Measurements from ENCODE around the gene NR5A1.

NR5A1 gene

DNA sequence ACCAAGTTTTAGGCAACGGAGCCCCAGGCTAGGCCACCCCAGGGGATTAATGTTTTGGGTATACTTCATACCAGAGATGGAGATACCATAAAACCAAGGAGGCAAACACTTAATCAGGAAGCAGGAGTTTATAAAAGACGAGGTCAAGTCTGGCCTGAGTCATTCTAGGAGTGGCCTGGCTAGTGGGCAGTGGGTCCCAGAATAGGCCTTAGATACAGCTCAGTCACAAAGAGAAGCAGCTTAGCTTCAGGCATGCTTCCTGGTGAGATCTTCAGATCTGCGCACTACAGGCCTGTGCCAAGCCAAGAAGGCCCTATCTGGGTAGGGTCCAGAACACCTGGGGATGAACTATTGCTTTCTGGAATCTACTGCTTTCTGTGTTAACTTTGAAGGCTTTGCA lies 20.6 kb upstream of the NR5A1 start:
- H3K9me3 ChIP-seq (replicated peaks; ENCODE audit: insufficient read depth, low read length), result no peaks in the 10 kb centered on the region
- H3K9ac ChIP-seq (ENCODE audit: low read length), result no peak overlapping the region
- H4K20me1 ChIP-seq (ENCODE audit: insufficient read depth, low read length), result no peaks in the 10 kb centered on the region
- no peak overlapping the region for H3K27ac ChIP-seq (ENCODE audit: low read length)
- H3K27me3 ChIP-seq (replicated peaks; ENCODE audit: insufficient read depth, low read length), result no peaks in the 10 kb centered on the region
- H3K4me2 ChIP-seq (ENCODE audit: low read depth, low read length), result no peak overlapping the region
- no peak for DNase-seq
- H2AFZ ChIP-seq (ENCODE audit: low read length), result no peak overlapping the region
- TF ChIP-seq, protein P1, sequence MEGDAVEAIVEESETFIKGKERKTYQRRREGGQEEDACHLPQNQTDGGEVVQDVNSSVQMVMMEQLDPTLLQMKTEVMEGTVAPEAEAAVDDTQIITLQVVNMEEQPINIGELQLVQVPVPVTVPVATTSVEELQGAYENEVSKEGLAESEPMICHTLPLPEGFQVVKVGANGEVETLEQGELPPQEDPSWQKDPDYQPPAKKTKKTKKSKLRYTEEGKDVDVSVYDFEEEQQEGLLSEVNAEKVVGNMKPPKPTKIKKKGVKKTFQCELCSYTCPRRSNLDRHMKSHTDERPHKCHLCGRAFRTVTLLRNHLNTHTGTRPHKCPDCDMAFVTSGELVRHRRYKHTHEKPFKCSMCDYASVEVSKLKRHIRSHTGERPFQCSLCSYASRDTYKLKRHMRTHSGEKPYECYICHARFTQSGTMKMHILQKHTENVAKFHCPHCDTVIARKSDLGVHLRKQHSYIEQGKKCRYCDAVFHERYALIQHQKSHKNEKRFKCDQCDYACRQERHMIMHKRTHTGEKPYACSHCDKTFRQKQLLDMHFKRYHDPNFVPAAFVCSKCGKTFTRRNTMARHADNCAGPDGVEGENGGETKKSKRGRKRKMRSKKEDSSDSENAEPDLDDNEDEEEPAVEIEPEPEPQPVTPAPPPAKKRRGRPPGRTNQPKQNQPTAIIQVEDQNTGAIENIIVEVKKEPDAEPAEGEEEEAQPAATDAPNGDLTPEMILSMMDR (IDR thresholded peaks at IDR 0.05; ENCODE audit: low read length), result no peak
- no peak for TF ChIP-seq EZH2 (optimal IDR thresholded peaks at IDR 0.05; ENCODE audit: low read depth, low read length)
- TF ChIP-seq EZH2phosphoT487 (IDR thresholded peaks at IDR 0.05; ENCODE audit: low read length), result no peak
- H3F3A ChIP-seq (ENCODE audit: insufficient read depth, low read length), result no peaks in the 10 kb centered on the region
- H3K4me3 ChIP-seq (ENCODE audit: low read length), result no peak overlapping the region
- H3K4me1 ChIP-seq (ENCODE audit: low read length), result no peaks in the 10 kb centered on the region
- H3K36me3 ChIP-seq (replicated peaks; ENCODE audit: insufficient read depth, low read length), result no peaks in the 10 kb centered on the region
- no peaks in the 10 kb centered on the region for H3K79me2 ChIP-seq (ENCODE audit: low read length)
- H3K9me2 ChIP-seq (replicated peaks; ENCODE audit: insufficient read depth, low read length), result no peaks in the 10 kb centered on the region

DNA sequence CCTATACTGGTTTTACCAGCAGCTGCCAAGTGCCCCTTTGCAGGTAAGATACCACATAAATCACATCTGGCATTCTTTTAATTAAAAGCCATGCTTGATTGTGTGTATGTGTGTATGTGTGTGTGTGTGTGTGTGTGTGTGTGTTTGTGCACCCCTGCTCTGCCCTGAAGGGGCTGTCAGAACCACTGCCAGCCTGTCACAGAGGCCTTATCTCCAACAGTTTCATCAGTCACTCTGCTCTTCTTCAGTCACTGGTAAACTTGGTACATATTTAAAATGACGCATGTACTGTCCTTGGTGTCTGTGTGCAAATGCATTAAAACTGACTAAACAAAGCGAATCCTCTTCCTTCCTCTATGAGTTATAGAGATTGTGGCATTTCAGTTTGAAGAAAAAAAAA lies 19.0 kb upstream of the NR5A1 start:
- Histone ChIP-seq H3K4me2 (ENCODE audit: low read depth, low read length) (no peak overlapping the region), H3K9me3 (replicated peaks; ENCODE audit: insufficient read depth, low read length) (no peaks in the 10 kb centered on the region), H3K4me3 (ENCODE audit: low read length) (no peak overlapping the region), H3K4me1 (ENCODE audit: low read length) (no peaks in the 10 kb centered on the region), H3K27me3 (replicated peaks; ENCODE audit: insufficient read depth, low read length) (no peaks in the 10 kb centered on the region), H3F3A (ENCODE audit: insufficient read depth, low read length) (no peaks in the 10 kb centered on the region), H3K9ac (ENCODE audit: low read length) (no peak overlapping the region), H3K27ac (ENCODE audit: low read length) (no peak overlapping the region), H2AFZ (ENCODE audit: low read length) (no peak overlapping the region), H4K20me1 (ENCODE audit: insufficient read depth, low read length) (no peaks in the 10 kb centered on the region), H3K36me3 (replicated peaks; ENCODE audit: insufficient read depth, low read length) (no peaks in the 10 kb centered on the region), H3K9me2 (replicated peaks; ENCODE audit: insufficient read depth, low read length) (no peaks in the 10 kb centered on the region), H3K79me2 (ENCODE audit: low read length) (no peaks in the 10 kb centered on the region)
- DNase-seq, result no peak
- TF ChIP-seq EZH2phosphoT487 (IDR thresholded peaks at IDR 0.05; ENCODE audit: low read length) (no peak), EZH2 (optimal IDR thresholded peaks at IDR 0.05; ENCODE audit: low read depth, low read length) (no peak)
- TF ChIP-seq, protein P1 (IDR thresholded peaks at IDR 0.05; ENCODE audit: low read length), result no peak

DNA sequence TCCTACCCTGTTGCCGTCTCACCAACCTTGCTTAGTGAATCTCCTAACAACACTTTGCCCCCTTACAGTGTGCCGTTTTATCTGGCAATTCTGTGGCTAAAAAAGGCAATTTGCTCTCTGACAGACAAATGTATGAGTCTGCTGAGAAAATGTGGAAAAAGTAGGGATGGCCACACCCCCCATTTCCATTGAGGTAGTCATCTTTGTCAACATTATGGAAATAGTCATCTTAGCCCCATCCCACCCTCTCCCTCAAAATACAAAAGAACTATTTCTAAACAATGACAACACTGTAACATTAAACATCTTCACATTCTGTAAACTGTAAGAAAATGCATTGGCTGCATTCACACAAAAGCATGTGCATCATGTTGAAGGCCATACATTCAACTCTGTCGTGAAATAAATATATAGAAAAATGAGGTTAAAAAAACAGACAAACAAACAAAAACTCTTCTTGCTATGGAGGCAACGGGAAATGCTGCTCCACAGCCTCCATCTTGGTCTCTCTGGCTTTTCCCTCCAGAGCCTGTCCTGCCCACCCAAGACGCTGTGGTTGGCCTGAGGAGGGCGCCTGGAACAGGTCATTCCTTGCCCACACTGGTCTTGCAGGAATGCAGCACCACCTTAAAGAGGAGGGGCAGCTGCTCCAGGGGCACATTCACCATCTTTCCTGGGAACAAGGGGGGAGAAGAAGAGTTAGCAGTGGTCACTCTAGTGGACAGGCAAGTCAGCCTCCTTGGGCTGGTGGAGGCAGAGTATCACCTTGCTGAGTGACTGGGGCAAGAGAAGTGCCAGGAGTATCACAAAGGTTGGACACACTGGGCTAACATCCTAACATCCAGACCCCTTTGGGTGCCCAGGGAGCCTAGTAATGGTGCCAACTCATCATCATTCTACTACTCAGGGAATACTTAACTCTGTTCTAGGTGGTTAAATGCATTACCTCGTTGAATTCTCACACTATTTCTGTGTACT lies 15.2 kb upstream of the NR5A1 start:
- H3K9ac ChIP-seq (ENCODE audit: low read length), result no peak overlapping the region
- no peak overlapping the region for H3K4me2 ChIP-seq (ENCODE audit: low read depth, low read length)
- no peak overlapping the region for H3K4me3 ChIP-seq (ENCODE audit: low read length)
- no peaks in the 10 kb centered on the region for H3K27me3 ChIP-seq (replicated peaks; ENCODE audit: insufficient read depth, low read length)
- H4K20me1 ChIP-seq (ENCODE audit: insufficient read depth, low read length), result no peaks in the 10 kb centered on the region
- H2AFZ ChIP-seq (ENCODE audit: low read length), result no peak overlapping the region
- TF ChIP-seq, protein P1 (IDR thresholded peaks at IDR 0.05; ENCODE audit: low read length), result no peak
- TF ChIP-seq EZH2 (optimal IDR thresholded peaks at IDR 0.05; ENCODE audit: low read depth, low read length) (no peak), EZH2phosphoT487 (IDR thresholded peaks at IDR 0.05; ENCODE audit: low read length) (no peak)
- H3K9me2 ChIP-seq (replicated peaks; ENCODE audit: insufficient read depth, low read length), result no peaks in the 10 kb centered on the region
- H3K4me1 ChIP-seq (ENCODE audit: low read length), result no peaks in the 10 kb centered on the region
- no peak for DNase-seq
- H3K79me2 ChIP-seq (ENCODE audit: low read length), result no peaks in the 10 kb centered on the region
- H3F3A ChIP-seq (ENCODE audit: insufficient read depth, low read length), result no peaks in the 10 kb centered on the region
- H3K27ac ChIP-seq (ENCODE audit: low read length), result no peak overlapping the region
- no peaks in the 10 kb centered on the region for H3K9me3 ChIP-seq (replicated peaks; ENCODE audit: insufficient read depth, low read length)
- no peaks in the 10 kb centered on the region for H3K36me3 ChIP-seq (replicated peaks; ENCODE audit: insufficient read depth, low read length)
